Fibroblast of the aortic adventitia (primary cell): ENCODE measurements around the gene GYS2. TPM values are rescaled to one million over a fixed set of nuclear protein-coding genes. Genes with fewer than 3 reads are reported as not detected.

Source experiments
- DNase-seq: peaks from one replicate; pipeline ENCODE4 v3.0.0-alpha.2; 2010; ENCODE audit warnings: low read depth
- H3K4me3 ChIP-seq: 2 replicates; pipeline ENCODE4 v1.5.1; 2011; ENCODE audit warnings: low read depth, mild to moderate bottlenecking, control low read depth, low read length, moderate library complexity
- CTCF ChIP-seq: IDR thresholded peaks from 2 replicates; pipeline ENCODE4 v1.5.1; 2011; ENCODE audit warnings: mild to moderate bottlenecking, low read length, control low read depth, inconsistent platforms; ENCODE audit not compliant: insufficient read depth
- total RNA-seq: library from RNA; depleted of rRNA; stranded (reverse); fragments of >200 nt; gene quantifications from 2 replicates; pipeline ENCODE4 v1.2.3, GENCODE V29; 2012; ENCODE audit warnings: low replicate concordance

The GYS2 gene
- total RNA-seq, 1 donor, result not detected

- no peak for DNase-seq
- H3K4me3 ChIP-seq, result no peak overlapping the region
- TF ChIP-seq CTCF, result no peak
Observed at GRCh38 chr12:21571046-21571445, 33.6 kb downstream of the GYS2 start.

GRCh38 chr12:21568115-21568514 is 36.5 kb downstream of the GYS2 start:
- DNase-seq, result no peak
- TF ChIP-seq CTCF, result no peak

DNA sequence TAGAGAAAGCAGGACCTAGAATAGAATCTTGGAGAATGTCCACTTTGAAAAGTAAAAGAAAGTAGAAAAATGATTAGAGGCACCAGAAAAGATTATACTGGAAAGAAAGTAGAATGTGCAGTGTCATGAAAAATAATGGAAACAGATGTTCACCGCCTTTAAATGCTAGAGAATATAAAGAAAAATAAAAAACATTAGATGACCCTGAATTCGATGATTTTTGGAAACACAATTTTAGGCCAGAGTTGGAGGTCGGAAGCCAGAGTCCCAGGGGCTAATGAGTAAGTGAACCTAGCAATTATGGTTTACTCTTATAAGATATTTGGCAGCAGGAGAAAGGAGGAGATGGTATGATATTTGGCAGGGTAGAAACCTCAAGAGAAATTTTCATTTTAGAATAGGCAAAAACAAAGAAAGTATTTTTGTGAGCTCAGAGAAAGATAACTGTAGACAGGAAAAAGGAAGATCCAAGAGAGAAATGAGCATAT is 37.7 kb downstream of the GYS2 start:
- DNase-seq, result no peak
- TF ChIP-seq CTCF, result no peak
- H3K4me3 ChIP-seq, result no peak overlapping the region

More at GRCh38 chr12:21568115-21568514, 36.5 kb downstream of the GYS2 start:
- H3K4me3 ChIP-seq, result no peak overlapping the region

- H3K4me3 ChIP-seq, result no peak overlapping the region
- no peak for TF ChIP-seq CTCF
- DNase-seq, result no peak
Observed at GRCh38 chr12:21566223-21566906, 38.3 kb downstream of the GYS2 start.

GRCh38 chr12:21562859-21563258 is 41.8 kb downstream of the GYS2 start:
- no peak for DNase-seq
- no peak for TF ChIP-seq CTCF
- no peak overlapping the region for H3K4me3 ChIP-seq

DNA sequence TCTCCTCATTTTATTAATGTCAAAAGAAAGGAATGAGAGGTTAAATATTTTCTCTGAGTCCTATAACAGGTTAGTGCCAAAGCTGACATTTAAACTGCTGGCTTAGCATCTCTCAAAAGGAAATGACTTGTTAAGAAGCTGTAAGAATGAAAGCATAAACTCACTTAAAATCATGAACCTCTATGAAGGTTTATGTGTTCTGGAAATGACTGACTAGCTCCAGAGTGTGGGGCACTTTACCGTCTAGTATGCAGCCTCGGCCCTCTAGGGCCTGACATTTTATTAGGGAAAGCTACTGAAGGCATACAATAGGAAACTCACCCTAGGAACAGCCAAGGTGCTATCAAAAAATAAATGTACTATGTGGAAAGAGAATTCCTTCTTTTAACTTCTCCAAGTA is 43.5 kb downstream of the GYS2 start:
- TF ChIP-seq CTCF, result no peak
- no peak for DNase-seq
- H3K4me3 ChIP-seq, result no peak overlapping the region
